ENCODE results near the gene TIGD1.

- TF ChIP-seq CTCF (IDR thresholded peaks at IDR 0.05): no peak
- TF ChIP-seq EP300 (IDR thresholded peaks at IDR 0.05): no peak
Observed at GRCh38 chr2:232588031-232588430, 37.7 kb upstream of the TIGD1 start.

All from ovary (tissue), 3 donors.